ENCODE data around the gene PLXNA2.

GRCh38 chr1:208269338-208269666, 25.1 kb upstream of the PLXNA2 start:
- TF ChIP-seq CTCF (IDR thresholded peaks at IDR 0.05; ENCODE audit: insufficient read depth, low read depth, low read length) (no peak), EZH2 (IDR thresholded peaks at IDR 0.05; ENCODE audit: insufficient read depth, low read length) (no peak)

Measured in astrocyte (in vitro differentiated cells and primary cell).